ENCODE measurements around the gene CCL22.

DNA sequence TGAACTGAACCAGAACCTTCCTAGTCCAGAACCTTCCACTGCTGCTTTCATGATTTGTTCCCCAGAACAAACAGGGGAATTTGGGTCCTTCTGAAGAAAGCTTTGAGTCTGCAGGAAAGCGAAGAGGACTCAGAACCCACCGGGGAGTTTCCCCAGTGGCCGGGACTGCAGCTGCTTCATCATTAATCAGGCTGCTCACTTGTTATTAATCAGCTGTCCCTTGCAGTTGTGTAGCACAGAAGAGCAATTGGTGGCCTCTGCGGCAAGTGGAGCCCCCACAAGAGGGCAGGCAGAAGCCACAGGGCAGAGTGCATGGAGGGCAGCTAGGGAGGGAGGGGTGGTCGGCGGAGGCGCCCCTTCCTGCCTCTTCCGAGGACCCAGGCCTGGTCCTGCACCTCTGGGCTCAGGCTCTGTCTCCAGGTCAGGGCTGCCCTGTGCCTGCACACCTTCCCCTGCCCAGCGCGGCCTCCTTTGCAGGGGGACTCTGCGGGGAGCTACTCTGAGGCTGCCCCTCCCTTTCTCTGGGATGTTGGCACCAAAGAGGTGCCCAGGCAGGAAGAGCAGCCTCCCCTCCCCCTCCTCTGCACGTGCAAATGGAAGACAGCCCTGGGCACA, 52.9 kb downstream of the CCL22 start:
- TF ChIP-seq, protein P1, sequence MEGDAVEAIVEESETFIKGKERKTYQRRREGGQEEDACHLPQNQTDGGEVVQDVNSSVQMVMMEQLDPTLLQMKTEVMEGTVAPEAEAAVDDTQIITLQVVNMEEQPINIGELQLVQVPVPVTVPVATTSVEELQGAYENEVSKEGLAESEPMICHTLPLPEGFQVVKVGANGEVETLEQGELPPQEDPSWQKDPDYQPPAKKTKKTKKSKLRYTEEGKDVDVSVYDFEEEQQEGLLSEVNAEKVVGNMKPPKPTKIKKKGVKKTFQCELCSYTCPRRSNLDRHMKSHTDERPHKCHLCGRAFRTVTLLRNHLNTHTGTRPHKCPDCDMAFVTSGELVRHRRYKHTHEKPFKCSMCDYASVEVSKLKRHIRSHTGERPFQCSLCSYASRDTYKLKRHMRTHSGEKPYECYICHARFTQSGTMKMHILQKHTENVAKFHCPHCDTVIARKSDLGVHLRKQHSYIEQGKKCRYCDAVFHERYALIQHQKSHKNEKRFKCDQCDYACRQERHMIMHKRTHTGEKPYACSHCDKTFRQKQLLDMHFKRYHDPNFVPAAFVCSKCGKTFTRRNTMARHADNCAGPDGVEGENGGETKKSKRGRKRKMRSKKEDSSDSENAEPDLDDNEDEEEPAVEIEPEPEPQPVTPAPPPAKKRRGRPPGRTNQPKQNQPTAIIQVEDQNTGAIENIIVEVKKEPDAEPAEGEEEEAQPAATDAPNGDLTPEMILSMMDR (IDR thresholded peaks at IDR 0.05), result no peak
- TF ChIP-seq EZH2phosphoT487 (IDR thresholded peaks at IDR 0.05), result no peak

All from neural progenitor cell (in vitro differentiated cells).